ENCODE results near the gene PDS5B. TPM values are rescaled to one million over a fixed set of nuclear protein-coding genes. Genes with fewer than 3 reads are reported as not detected.

The PDS5B gene
- total RNA-seq, 1 donor from 2014 or later, result 26.1 TPM

- intact Hi-C loops (cut with micrococcal nuclease), result no loop called here
- no peak for ATAC-seq
- DNase-seq, result no peak
Observed at GRCh38 chr13:32746474-32746873, 160.2 kb downstream of the PDS5B start.

- ATAC-seq (no peak), DNase-seq (no peak)
- intact Hi-C loops (cut with micrococcal nuclease), result no loop called here
Observed at GRCh38 chr13:32748305-32748704, 162.1 kb downstream of the PDS5B start.

- DNase-seq (no peak), ATAC-seq (no peak)
- intact Hi-C loops (cut with micrococcal nuclease), result no loop called here
Observed at GRCh38 chr13:32751340-32751739, 165.1 kb downstream of the PDS5B start.

- DNase-seq, result no peak
Observed at GRCh38 chr13:32752311-32752710, 166.1 kb downstream of the PDS5B start.

GRCh38 chr13:32752997-32753606, 166.8 kb downstream of the PDS5B start:
- no peak for ATAC-seq
- DNase-seq, result no peak
- intact Hi-C loops (cut with micrococcal nuclease), result no loop called here

More at GRCh38 chr13:32752311-32752710, 166.1 kb downstream of the PDS5B start:
- ATAC-seq, result no peak
- intact Hi-C loops (cut with micrococcal nuclease), result no loop called here

- DNase-seq (no peak), ATAC-seq (no peak)
- intact Hi-C loops (cut with micrococcal nuclease), result no loop called here
Observed at GRCh38 chr13:32754179-32754578, 167.9 kb downstream of the PDS5B start.

- no peak for DNase-seq
- intact Hi-C loops (cut with micrococcal nuclease), result no loop called here
- no peak for ATAC-seq
Observed at GRCh38 chr13:32759152-32759551, 172.9 kb downstream of the PDS5B start.

GRCh38 chr13:32761472-32761871, 175.2 kb downstream of the PDS5B start:
- ATAC-seq (no peak), DNase-seq (no peak)
- intact Hi-C loops (cut with micrococcal nuclease), result no loop called here

- intact Hi-C loops (cut with micrococcal nuclease), result no loop called here
- DNase-seq, result no peak
Observed at GRCh38 chr13:32779119-32779518, 192.9 kb downstream of the PDS5B start.

GRCh38 chr13:32781906-32782305, 195.7 kb downstream of the PDS5B start:
- intact Hi-C loops (cut with micrococcal nuclease), result loop anchor here (10.0 kb wide), 1 partner anchor 303 kb away; no protein-coding TSS in a partner anchor
- ATAC-seq, result no peak
- no peak for DNase-seq

More at GRCh38 chr13:32779119-32779518, 192.9 kb downstream of the PDS5B start:
- ATAC-seq, result no peak

GRCh38 chr13:32783067-32783466, 196.8 kb downstream of the PDS5B start:
- intact Hi-C loops (cut with micrococcal nuclease), result loop anchor here (10.0 kb wide), 1 partner anchor 302 kb away; no protein-coding TSS in a partner anchor
- DNase-seq (no peak), ATAC-seq (no peak)

GRCh38 chr13:32790731-32791130, 204.5 kb downstream of the PDS5B start:
- intact Hi-C loops (cut with micrococcal nuclease), result no loop called here
- no peak for ATAC-seq
- no peak for DNase-seq

GRCh38 chr13:32791545-32792172, 205.4 kb downstream of the PDS5B start:
- intact Hi-C loops (cut with micrococcal nuclease), result no loop called here
- DNase-seq (no peak), ATAC-seq (no peak)

- intact Hi-C loops (cut with micrococcal nuclease), result no loop called here
- ATAC-seq (no peak), DNase-seq (no peak)
Observed at GRCh38 chr13:32796754-32797153, 210.5 kb downstream of the PDS5B start.

- DNase-seq (no peak), ATAC-seq (no peak)
- intact Hi-C loops (cut with micrococcal nuclease), result no loop called here
Observed at GRCh38 chr13:32802159-32802558, 215.9 kb downstream of the PDS5B start.

- intact Hi-C loops (cut with micrococcal nuclease), result no loop called here
- DNase-seq, result no peak
- ATAC-seq, result no peak
Observed at GRCh38 chr13:32804673-32805230, 218.5 kb downstream of the PDS5B start.

GRCh38 chr13:32811297-32811800, 225.1 kb downstream of the PDS5B start:
- ATAC-seq (no peak), DNase-seq (no peak)
- intact Hi-C loops (cut with micrococcal nuclease), result no loop called here

GRCh38 chr13:32821149-32821688, 235.0 kb downstream of the PDS5B start:
- no peak for ATAC-seq
- DNase-seq, result no peak
- intact Hi-C loops (cut with micrococcal nuclease), result no loop called here

- intact Hi-C loops (cut with micrococcal nuclease), result no loop called here
- DNase-seq, result no peak
- ATAC-seq, result no peak
Observed at GRCh38 chr13:32822771-32823170, 236.5 kb downstream of the PDS5B start.

GRCh38 chr13:32823597-32823996, 237.3 kb downstream of the PDS5B start:
- no peak for DNase-seq
- ATAC-seq, result no peak

More at GRCh38 chr13:32823597-32823996, 237.3 kb downstream of the PDS5B start:
- intact Hi-C loops (cut with micrococcal nuclease), result no loop called here

Measured in left ventricle myocardium superior (tissue), 1 donor.